ENCODE data around the gene MTMR3.
A peak's percentile ranks its signal among the peaks of the same experiment; 100 is the strongest.

The MTMR3 gene

DNA sequence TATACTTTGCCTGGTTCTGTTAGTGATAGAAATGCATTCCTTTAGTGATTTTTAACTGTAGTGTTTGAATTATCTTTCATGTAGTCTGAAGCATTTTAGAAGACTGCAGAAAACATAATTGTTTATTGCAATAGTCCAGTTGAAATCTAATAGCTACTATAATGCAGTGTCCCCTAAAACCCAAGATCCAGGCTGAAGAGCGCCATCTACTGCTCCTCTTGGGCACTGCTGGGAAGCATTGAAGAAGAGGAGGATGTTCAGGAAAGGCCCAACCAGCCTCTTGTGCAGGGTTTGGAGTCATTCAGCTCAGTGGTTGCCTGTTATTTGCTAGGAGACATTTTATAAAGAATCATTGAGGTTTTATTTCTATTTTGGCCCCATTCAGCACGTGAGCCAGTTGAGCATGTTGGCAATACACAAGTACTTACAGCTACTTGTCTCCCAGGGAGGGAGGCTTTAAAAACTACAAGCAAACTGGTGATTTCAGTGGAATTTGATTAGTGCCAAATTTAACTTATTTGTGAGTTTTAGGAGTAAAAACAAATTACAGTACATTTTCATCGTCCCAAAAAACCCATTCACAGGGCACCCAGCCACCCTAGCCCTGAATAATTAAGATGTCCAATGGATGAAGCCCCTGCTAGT is 122.4 kb downstream of the MTMR3 start:
- peak; percentile 15 for DNase-seq

GRCh38 chr22:30007361-30007760 is 124.4 kb downstream of the MTMR3 start:
- no peak for DNase-seq

- DNase-seq, result no peak
Measured at GRCh38 chr22:30008401-30008800, 125.4 kb downstream of the MTMR3 start.

DNA sequence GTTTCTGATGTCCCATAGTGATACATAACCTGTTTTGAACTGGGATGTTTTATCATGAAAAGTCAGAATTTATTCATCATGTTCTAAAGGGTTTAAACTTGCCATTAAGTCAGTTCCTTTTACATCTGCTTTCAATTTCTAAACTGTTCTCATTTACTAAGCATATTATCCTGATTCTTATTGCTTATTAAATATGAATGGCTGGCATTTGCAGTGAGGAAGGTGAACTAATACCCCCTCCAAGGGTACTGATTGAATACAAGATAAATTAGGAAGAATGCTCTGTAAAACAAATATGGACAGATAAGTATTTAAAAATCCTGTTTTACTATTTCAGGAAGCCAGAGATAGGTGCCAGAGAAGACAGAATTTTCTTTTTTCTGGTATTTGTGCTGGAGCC is 126.5 kb downstream of the MTMR3 start:
- no peak for DNase-seq

DNA sequence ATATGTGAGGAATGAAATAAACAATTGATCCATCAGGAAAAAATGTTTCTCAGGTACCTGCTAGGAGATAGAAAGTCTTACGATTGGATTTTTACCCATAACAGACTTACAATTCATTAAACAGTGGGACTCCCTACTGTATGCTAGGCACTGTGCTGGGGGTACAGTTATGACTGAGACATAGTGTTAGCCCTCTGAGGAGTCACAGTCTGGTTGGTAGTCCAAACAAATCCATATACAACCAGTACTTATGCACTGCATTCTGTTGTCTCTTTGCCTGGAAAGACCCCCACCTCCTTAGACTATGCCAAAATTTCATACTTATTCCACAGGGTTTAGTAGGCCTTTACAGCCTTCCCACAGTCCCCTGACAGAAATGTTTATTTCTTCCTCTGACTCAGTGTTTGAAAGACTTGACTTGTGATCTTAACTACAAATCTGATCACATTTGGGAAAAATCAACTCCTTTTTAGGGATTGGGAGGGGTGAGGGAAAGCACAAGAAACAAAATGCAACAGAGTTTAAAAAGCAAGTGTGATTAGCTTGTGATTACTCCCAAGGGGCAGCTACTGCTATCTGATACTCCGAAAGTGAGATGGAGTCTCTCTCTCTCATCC is 127.9 kb downstream of the MTMR3 start:
- no peak for DNase-seq

DNA sequence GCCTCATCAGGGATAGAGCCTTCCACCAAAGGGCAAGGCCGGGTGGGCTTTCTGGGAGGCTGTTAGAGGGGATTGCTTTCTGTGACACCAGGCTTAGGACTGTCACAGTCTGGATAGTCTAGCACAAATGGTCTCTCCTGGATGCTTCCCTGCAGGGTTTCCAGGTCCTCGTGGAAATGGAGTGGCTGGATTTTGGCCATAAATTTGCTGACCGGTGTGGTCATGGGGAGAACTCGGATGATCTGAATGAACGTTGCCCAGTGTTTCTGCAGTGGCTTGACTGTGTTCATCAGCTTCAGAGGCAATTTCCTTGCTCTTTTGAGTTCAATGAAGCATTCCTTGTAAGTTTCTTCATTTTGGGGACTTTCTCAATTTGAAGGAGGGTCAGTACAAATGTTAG is 130.2 kb downstream of the MTMR3 start:
- no peak for DNase-seq

- no peak for DNase-seq
Measured at GRCh38 chr22:30014244-30014643, 131.3 kb downstream of the MTMR3 start.

GRCh38 chr22:30015229-30015797 is 132.3 kb downstream of the MTMR3 start:
- DNase-seq, result no peak

DNA sequence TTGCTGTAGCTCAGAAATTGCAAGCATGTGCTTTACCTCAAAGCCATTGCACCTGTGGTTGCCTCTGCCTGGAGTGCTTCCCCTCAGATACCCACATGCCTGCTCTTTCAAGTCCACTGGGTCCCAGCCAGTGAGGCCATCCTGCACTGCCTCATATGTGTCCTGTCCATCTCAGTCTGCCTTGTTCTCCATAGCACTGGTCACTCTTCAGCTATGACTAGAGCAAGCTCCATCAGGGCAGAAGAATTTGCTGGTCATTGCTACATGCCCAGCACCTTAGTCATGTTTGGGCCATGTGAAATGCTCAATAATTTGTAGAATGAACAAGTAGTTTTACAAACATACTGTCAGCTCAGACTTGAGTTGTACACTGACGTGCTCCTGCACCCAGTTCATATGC is 132.9 kb downstream of the MTMR3 start:
- DNase-seq, result no peak

GRCh38 chr22:30016596-30016995 is 133.6 kb downstream of the MTMR3 start:
- DNase-seq, result no peak

DNA sequence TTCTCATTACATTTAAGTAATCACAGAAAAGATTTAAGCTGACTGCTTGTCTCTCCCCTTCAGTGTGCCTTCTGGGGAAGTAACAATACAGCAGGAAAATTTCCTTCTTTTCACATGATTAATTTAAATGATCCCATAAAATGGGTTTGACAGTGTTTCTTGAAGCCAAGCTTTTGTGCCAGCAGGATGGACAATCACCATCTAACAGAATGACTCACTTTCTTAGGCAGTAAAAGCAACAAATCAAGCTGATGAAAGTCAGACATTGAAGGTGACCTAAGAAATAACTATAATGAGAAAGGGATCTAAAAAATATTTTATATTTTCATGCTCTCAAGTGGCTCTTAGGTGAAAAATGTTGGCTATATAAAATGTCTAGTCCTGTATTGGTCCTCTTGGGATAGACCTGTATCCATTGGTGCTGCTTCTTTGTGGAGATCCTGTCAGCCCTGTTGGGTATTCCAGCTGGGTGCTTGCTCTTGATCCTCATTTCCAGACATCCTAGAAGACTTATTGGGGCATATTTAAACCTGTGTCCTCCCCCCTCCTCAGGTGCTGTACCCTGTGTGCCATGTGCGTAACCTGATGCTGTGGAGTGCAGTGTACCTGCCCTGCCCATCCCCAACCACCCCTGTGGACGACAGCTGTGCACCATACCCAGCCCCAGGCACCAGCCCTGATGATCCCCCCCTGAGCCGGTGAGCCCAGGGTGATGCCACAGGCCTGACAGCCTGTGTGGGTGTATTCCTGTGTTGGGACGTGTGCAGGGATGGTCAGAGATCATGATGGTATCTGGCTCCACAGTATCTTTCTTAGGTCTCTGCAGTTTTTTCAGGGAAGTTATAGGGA is 134.6 kb downstream of the MTMR3 start:
- DNase-seq, result no peak

- DNase-seq, result no peak
Measured at GRCh38 chr22:30020511-30020910, 137.5 kb downstream of the MTMR3 start.

DNA sequence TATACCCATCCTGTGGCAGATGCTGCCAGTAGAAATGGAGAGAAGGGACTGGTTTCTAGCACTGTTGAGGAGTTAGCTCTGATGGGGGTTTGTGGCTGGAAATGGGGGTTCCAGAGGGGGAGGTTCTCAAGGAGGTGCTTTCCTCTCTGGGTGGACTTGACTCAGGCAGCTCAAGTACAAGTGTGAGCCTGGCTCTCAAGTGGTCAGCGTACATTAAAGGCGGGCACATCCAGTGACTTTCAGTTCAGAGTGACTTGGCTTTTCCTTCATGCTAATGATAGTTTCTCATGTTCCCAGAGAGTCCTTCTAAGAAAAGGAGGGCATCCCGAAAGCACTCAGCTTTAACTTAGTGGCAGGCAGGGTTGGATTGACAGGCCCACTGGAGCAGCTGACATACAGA is 138.4 kb downstream of the MTMR3 start:
- no peak for DNase-seq

- DNase-seq, result no peak
Measured at GRCh38 chr22:30021881-30022619, 139.1 kb downstream of the MTMR3 start.

DNA sequence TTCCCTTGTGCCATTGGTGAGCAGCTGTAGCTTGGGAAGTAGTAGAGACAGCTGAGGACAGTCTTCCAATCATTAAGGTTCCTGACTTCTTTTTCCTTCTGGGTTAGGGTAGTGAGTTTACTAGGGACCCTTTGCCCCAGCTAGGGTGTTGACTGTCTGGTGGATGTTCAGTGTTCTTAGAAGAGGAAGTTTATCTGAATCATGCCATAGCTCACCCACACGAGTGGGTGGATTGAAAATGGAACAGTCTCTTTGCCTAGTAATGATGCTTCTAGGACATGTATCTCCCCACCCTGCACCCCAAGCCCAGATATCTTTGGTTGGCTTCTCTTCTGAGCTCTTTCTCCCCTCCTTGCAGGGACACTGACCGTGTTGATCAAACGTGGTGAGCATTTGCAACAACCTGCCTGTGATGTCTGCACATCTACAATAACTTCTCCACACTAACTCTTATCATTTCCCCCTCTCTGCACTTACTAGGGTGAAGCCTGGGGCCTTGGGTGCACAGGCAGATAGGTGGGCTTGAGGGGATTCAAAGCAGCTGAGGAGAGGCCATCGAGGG is 140.2 kb downstream of the MTMR3 start:
- no peak for DNase-seq

DNA sequence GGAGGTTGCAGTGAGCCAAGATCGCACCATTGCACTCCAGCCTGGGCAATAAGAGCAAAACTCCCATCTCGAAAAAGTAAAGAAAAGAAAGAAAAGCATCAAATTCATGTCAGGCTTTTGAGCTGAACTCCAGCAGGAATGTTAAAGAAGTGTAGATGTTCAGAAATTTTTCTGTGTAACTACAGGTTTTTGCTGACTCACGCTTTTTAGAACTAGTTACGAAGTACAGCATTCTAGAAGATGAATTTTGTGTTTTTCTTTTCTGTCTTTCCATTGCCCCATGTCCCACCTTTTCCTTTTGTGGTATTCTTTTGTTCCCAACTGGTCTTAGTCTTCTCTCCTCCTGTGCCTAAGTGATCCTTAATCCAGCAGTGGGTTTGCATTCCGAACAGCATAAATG is 141.3 kb downstream of the MTMR3 start:
- DNase-seq, result no peak

GRCh38 chr22:30025221-30025620 is 142.2 kb downstream of the MTMR3 start:
- no peak for DNase-seq

GRCh38 chr22:30026756-30027155 is 143.8 kb downstream of the MTMR3 start:
- DNase-seq, result no peak

- no peak for DNase-seq
Measured at GRCh38 chr22:30027169-30027568, 144.2 kb downstream of the MTMR3 start.

DNA sequence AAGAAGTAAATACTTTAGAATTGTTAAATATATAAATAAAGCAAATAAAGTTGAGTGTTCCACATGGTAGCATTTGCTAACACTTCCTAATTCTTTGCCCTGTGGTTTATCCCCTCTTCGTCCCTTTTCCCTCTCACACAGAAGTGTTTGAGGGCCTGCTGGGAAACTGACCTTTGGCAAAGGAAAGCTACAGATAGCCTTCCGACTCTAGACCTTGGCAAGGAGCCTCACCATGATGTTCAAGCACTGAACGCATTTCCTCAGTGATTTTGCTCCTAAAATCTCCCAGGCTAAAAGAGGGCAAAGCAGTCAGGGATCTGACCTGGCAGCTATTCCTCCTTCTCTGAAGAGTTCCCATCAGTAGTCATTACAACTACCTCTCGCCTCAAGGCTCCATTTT is 144.8 kb downstream of the MTMR3 start:
- DNase-seq, result no peak

- no peak for DNase-seq
Measured at GRCh38 chr22:30028731-30029130, 145.8 kb downstream of the MTMR3 start.

DNA sequence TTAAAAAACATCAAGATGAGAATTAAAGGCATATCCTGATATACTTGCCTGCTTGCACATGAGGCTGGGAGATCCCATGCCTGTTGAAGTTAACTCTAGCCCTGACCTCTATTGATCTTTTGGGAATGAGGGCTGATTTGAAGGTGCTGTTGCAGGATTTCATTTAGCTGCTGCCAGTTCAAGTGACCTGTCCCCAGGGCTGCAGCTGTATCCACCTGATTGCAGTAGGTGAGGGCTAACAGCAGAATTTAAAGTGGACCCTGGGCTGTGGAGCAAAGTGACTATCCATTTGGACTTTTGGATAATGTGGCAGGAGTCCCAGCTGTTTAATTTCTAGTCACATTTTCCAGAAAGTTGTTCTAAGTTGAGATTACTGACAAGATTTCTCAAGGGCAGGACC is 146.5 kb downstream of the MTMR3 start:
- DNase-seq, result no peak

DNA sequence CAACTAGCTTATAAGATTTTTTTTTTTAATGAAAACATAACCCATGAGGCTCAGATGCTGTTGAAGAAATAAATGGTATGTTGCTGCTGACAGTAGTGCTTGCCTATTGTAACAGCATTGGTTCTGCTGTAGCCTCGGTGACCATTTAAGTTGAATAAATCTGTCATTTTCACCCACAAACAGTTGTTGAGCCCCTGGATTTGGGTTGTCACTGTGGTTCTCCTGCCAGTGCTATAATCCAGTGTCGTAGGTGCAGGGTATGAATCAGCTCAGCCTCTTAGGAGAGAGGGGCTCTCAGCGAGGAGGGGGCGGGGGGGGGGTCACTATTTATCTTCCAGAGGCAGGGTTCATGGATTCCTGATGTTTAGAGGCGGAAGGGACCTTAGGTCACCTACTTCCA is 147.4 kb downstream of the MTMR3 start:
- no peak for DNase-seq

Measured in NCI-H526 treated with DMSO at 0.1 percent for 48 hours (cell line).